ENCODE measurements around the gene CDK17. TPM values are rescaled to one million over a fixed set of nuclear protein-coding genes. Genes with fewer than 3 reads are reported as not detected.
A peak's percentile ranks its signal among the peaks of the same experiment; 100 is the strongest.

Gene CDK17
- total and polyA plus RNA-seq, 2 donors (not counting 1 experiment from before 2014, with no cell fraction given) = 15.6 to 87.8 TPM

GRCh38 chr12:96375841-96376604 lies 24.2 kb downstream of the CDK17 start:
- Mint-ChIP-seq H3K4me1 (peaks cover 65% of the 10 kb centered on the region), H3K9me3 (ENCODE audit: insufficient read depth) (no peaks in the 10 kb centered on the region), H3K27ac (no peak overlapping the region), H3K27me3 (no peaks in the 10 kb centered on the region), H3K4me3 (peak overlapping the region; percentile 8)
- H3K4me1 ChIP-seq (ENCODE audit: control insufficient read depth in 2 of 2, insufficient read depth in 2 of 2, low read length in 2 of 2) = peaks cover 25 to 38% of the 10 kb centered on the region in 2 donors
- peak overlapping the region; percentile 23 for H3K4me2 ChIP-seq (replicated peaks; ENCODE audit: low read depth, low read length, poor library complexity, severe bottlenecking)
- no peak overlapping the region for H2AFZ ChIP-seq (ENCODE audit: insufficient read depth, low read depth, low read length, poor library complexity, severe bottlenecking)
- ATAC-seq (ENCODE audit: low read depth) (no peak), DNase-seq (no peak)
- no peaks in the 10 kb centered on the region for H3K27me3 ChIP-seq (replicated peaks in 1 of 4; ENCODE audit: control extremely low read depth in 1 of 4, control insufficient read depth in 3 of 4, insufficient read depth in 4 of 4, low read length in 3 of 4)
- no CpG with 5 or more reads among the region's 1 CpG for WGBS (ENCODE audit: insufficient coverage)
- H3K27ac ChIP-seq (ENCODE audit: low read length in 2 of 2) = no peak overlapping the region
- peaks cover 1 to 4% (median 2%) of the 10 kb centered on the region in 3 donors for H3K9me3 ChIP-seq (ENCODE audit: control extremely low read depth in 1 of 3, control insufficient read depth in 2 of 3, insufficient read depth in 1 of 3, low read length in 2 of 3)
- peaks cover 81% of the 10 kb centered on the region for H4K20me1 ChIP-seq (ENCODE audit: control insufficient read depth, insufficient read depth, low read length, poor library complexity, severe bottlenecking)
- no peak overlapping the region for H3K9ac ChIP-seq (ENCODE audit: low read length)
- intact Hi-C loops (cut with micrococcal nuclease) = no loop called here
- CTCF ChIA-PET = interaction anchor here (0.8 to 0.9 kb wide), 2 partner anchors 31 to 83 kb away, joined by 3 to 4 read pairs; no protein-coding TSS in a partner anchor
- POLR2A ChIA-PET = interaction anchor here (0.6 kb wide), 1 partner anchor 128 kb away, joined by 5 read pairs; no protein-coding TSS in a partner anchor
- no peak for TF ChIP-seq EZH2 (IDR thresholded peaks at IDR 0.05; ENCODE audit: borderline replicate concordance, insufficient read depth, low read depth, low read length, poor library complexity, severe bottlenecking)
- TF ChIP-seq, protein P1, sequence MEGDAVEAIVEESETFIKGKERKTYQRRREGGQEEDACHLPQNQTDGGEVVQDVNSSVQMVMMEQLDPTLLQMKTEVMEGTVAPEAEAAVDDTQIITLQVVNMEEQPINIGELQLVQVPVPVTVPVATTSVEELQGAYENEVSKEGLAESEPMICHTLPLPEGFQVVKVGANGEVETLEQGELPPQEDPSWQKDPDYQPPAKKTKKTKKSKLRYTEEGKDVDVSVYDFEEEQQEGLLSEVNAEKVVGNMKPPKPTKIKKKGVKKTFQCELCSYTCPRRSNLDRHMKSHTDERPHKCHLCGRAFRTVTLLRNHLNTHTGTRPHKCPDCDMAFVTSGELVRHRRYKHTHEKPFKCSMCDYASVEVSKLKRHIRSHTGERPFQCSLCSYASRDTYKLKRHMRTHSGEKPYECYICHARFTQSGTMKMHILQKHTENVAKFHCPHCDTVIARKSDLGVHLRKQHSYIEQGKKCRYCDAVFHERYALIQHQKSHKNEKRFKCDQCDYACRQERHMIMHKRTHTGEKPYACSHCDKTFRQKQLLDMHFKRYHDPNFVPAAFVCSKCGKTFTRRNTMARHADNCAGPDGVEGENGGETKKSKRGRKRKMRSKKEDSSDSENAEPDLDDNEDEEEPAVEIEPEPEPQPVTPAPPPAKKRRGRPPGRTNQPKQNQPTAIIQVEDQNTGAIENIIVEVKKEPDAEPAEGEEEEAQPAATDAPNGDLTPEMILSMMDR (IDR thresholded peaks at IDR 0.05) = no peak
- no peaks in the 10 kb centered on the region for H3K36me3 ChIP-seq (replicated peaks in 1 of 2; ENCODE audit: control extremely low read depth in 1 of 2, control insufficient read depth in 1 of 2, extremely low read depth in 1 of 2, insufficient read depth in 2 of 2, low read length in 1 of 2)
- peaks cover 99% of the 10 kb centered on the region for H3K79me2 ChIP-seq (ENCODE audit: control insufficient read depth, insufficient read depth, low read length)
- H3K4me3 ChIP-seq (ENCODE audit: control extremely low read depth in 1 of 5, extremely low read depth in 1 of 5, insufficient read depth in 1 of 5, low read depth in 2 of 5, low read length in 4 of 5) = no peak overlapping the region

DNA sequence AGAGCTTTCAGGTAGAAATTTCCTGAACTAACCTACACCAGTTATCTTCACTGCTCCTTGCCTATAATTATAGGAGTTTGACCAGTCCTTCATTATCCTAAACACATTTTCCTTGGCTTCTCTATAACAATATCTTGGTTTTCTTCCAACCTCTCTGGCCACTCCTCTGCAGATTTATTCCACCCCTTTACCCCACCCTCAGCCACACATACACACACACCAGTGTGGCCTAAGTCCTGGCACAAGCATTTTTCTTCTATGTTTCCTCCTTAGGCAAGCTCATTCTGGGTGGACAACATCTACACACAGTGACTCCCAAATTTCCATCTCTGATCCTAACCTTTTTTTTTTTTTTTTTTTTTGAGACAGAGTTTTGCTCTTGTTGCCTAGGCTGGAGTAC lies 25.1 kb downstream of the CDK17 start:
- no peak overlapping the region for H3K9ac ChIP-seq (ENCODE audit: low read length)
- H3K27me3 ChIP-seq (replicated peaks in 1 of 4; ENCODE audit: control extremely low read depth in 1 of 4, control insufficient read depth in 3 of 4, insufficient read depth in 4 of 4, low read length in 3 of 4) = no peaks in the 10 kb centered on the region
- peaks cover 60% of the 10 kb centered on the region for H3K4me1 Mint-ChIP-seq
- no peak overlapping the region for H2AFZ ChIP-seq (ENCODE audit: insufficient read depth, low read depth, low read length, poor library complexity, severe bottlenecking)
- TF ChIP-seq, protein P1 (IDR thresholded peaks at IDR 0.05) = no peak
- TF ChIP-seq EZH2 (IDR thresholded peaks at IDR 0.05; ENCODE audit: borderline replicate concordance, insufficient read depth, low read depth, low read length, poor library complexity, severe bottlenecking) = no peak
- H3K27ac ChIP-seq (ENCODE audit: low read length in 2 of 2) = no peak overlapping the region
- H4K20me1 ChIP-seq (ENCODE audit: control insufficient read depth, insufficient read depth, low read length, poor library complexity, severe bottlenecking) = peaks cover 76% of the 10 kb centered on the region
- H3K4me3 ChIP-seq (ENCODE audit: control extremely low read depth in 1 of 5, extremely low read depth in 1 of 5, insufficient read depth in 1 of 5, low read depth in 2 of 5, low read length in 4 of 5) = no peak overlapping the region
- peaks cover 1 to 2% (median 2%) of the 10 kb centered on the region in 3 donors for H3K9me3 ChIP-seq (ENCODE audit: control extremely low read depth in 1 of 3, control insufficient read depth in 2 of 3, insufficient read depth in 1 of 3, low read length in 2 of 3)
- H3K27ac Mint-ChIP-seq = no peak overlapping the region
- H3K79me2 ChIP-seq (ENCODE audit: control insufficient read depth, insufficient read depth, low read length) = peaks cover 99% of the 10 kb centered on the region
- POLR2A ChIA-PET = interaction anchor here (0.6 kb wide), 1 partner anchor 127 kb away, joined by 5 read pairs; no protein-coding TSS in a partner anchor
- no peaks in the 10 kb centered on the region for H3K36me3 ChIP-seq (replicated peaks in 1 of 2; ENCODE audit: control extremely low read depth in 1 of 2, control insufficient read depth in 1 of 2, extremely low read depth in 1 of 2, insufficient read depth in 2 of 2, low read length in 1 of 2)
- no peak for DNase-seq
- intact Hi-C loops (cut with micrococcal nuclease) = no loop called here
- no peak overlapping the region for H3K4me2 ChIP-seq (replicated peaks; ENCODE audit: low read depth, low read length, poor library complexity, severe bottlenecking)
- peaks cover 25 to 35% of the 10 kb centered on the region in 2 donors for H3K4me1 ChIP-seq (ENCODE audit: control insufficient read depth in 2 of 2, insufficient read depth in 2 of 2, low read length in 2 of 2)
- no peaks in the 10 kb centered on the region for H3K27me3 Mint-ChIP-seq
- no peak for ATAC-seq (ENCODE audit: low read depth)
- H3K4me3 Mint-ChIP-seq = no peak overlapping the region
- CTCF ChIA-PET = no interaction called here
- H3K9me3 Mint-ChIP-seq (ENCODE audit: insufficient read depth) = no peaks in the 10 kb centered on the region

Measured in B cell (primary cell).